ENCODE measurements around the gene LILRB5.
"Not testable (repeated sequence)": the region's sequence is repeated elsewhere in the genome, so short reads cannot be mapped to it uniquely, and the experiment has no call there.

Gene LILRB5

DNA sequence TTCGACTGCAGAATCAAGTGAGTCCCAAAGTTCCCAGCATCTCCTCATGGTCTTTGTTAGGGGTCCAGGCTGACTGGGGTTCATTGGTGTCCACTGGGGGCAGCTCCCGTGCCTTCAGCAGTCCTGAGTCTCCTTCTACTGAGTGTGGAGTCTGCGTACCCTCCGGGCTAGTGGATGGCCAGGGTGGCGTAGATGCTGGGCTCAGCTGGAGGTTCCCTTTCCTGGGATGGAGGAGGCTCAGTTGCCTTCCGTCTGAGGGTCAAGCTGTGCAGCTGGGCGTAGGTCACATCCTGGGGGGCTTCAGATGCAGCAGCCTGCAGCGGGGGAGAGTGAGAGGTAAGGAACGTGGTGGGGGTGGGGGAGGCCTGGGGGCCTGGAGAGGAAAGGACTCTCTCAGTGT, 17.4 kb upstream of the LILRB5 start:
- not testable (repeated sequence) for DNase-seq

DNA sequence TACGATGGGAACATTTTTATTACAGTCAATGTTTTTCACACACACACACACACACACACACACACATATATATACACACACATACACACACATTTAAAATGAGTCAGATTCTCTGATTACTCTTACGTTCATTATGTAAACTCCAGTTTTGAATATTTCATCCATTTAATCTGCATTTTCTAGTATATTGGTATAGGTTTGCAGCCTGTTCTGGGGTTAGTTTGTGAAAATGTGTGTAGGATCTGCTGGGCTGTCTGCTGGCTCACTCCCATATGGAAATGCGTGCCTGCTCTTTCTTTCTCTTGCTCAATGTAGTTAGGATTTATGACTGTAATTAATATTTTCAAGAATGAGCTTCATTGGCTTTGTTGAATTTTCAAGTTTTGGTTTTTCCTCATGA, 16.7 kb upstream of the LILRB5 start:
- no peak for DNase-seq

DNA sequence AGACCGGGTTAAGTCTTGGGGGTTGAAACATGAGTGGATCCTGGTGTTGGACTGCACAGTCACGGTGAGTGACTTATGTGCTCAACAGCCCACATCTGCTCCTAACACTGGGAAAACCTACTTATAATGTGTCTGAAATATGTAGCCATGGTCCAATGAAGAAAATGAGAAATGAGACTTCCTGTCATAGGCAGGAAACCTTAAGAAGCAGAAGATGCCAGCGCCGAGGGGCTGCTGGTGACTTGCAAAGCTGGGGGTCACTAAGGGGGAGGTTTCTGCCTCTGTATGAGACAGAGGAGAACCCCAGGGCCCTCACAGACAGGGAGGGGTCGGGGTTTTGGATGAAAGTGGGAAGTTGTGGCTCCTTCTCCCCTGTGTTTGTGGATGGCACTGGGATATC, 15.1 kb upstream of the LILRB5 start:
- DNase-seq, result not testable (repeated sequence)

DNA sequence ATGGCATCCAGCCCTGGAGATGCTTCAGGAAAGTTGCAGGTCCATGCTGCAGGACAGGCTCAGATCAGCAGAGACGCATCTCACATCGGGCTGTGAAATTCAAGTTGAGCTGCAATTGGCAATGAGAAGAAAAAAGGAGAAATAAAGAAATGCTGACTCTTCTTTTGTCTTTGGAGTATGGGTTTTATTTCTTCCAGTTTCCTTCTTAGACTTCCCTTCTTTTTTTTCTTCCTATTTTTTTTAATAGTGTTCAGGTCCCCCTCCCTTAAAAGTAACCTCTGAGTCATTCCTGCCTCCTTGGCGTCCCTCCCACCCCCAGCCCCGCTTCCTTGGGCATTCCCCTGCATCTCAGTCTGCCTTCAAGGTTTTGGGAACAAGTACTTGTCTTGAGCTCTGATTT, 14.5 kb upstream of the LILRB5 start:
- not testable (repeated sequence) for DNase-seq

DNA sequence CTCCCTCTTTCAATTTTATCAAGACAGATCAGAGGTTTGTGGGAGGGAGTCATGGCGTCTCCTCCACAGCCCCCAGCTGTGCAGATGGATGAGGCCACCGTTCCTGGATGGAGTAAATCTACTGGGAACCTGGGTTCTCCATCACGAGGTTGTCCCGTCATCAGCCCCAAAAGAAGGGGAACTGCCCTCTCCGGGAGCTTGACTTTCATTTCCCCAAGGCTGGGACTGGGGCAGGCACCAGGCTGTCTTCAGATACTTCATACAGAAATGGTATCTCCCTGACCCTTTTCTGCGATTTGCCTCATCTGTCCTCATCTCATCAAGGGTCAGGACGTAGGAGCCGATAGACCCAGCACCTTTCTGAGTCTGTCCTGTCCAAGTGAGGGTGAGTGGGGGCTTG, 14.0 kb upstream of the LILRB5 start:
- no peak for DNase-seq

DNA sequence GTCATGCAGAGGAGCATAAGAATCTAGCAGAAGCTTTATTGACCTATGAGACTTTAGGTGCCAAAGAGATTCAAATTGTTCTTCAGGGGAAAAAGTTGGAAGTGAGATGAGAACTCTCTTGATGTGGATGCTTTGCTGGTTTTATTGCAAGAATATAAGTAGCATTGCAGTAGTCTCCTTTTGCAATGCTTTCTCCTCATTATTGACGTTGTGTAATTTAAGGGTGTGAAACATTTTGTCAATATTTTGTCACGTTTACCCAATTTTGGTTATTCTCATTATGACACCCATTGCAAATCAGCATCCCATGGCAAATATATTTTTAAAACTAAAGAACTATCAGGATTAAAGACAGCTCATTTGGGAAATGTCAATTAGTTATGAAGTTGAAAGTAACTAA, 11.9 kb upstream of the LILRB5 start:
- DNase-seq, result no peak

DNA sequence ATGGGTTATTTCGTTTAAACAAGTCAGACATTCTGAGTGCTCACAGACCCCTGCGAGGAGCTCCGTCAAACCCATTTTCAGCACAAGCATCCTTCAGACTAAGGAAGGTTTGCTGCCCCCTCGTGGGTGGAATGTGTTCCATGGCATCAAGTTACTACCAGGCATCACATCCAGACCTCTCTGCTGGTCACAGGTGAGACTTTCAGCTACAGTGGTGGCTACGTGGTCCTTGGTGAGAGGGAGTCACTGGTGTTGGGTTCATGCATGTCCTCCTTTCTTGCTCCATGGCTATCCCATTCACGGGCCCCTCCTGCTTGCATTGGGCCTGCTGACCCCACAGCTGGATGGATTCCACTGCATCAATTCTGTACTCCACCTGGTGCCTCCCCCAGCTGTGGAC, 9.1 kb upstream of the LILRB5 start:
- DNase-seq, result peak; percentile 4

DNA sequence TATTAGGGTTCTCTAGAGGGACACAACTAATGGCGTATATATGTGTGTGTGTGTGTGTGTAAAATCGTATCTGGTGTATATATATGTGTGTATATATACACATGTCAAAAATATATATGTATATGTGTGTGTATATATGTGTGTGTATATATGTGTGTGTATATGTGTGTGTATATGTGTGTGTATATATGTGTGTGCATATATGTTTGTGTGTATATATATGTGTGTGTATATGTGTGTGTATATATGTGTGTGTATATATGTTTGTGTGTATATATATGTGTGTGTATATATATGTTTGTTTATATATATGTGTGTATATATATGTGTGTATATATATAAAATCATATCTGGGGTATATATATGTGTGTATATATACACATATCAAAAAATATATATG, 5.4 kb upstream of the LILRB5 start:
- no peak for DNase-seq

DNA sequence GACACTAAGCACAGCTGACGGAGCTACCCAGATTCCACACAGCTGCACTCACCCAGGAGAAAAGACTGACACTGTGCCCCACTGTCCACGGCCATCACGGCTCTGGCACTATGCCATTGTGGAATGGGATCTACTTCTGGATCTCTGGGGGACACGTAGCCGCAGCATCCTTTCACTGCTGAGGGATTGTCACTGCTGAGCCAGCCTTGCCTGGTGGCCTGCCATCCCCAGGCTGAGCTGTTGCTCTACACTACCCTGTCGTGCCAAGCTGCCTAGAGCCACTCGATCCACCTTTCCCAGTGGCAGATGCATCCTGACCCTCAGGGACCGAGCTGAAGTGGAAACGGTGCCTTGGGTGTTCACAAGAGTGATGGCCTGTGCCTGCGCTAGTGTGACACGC, 5.0 kb upstream of the LILRB5 start:
- DNase-seq, result no peak

DNA sequence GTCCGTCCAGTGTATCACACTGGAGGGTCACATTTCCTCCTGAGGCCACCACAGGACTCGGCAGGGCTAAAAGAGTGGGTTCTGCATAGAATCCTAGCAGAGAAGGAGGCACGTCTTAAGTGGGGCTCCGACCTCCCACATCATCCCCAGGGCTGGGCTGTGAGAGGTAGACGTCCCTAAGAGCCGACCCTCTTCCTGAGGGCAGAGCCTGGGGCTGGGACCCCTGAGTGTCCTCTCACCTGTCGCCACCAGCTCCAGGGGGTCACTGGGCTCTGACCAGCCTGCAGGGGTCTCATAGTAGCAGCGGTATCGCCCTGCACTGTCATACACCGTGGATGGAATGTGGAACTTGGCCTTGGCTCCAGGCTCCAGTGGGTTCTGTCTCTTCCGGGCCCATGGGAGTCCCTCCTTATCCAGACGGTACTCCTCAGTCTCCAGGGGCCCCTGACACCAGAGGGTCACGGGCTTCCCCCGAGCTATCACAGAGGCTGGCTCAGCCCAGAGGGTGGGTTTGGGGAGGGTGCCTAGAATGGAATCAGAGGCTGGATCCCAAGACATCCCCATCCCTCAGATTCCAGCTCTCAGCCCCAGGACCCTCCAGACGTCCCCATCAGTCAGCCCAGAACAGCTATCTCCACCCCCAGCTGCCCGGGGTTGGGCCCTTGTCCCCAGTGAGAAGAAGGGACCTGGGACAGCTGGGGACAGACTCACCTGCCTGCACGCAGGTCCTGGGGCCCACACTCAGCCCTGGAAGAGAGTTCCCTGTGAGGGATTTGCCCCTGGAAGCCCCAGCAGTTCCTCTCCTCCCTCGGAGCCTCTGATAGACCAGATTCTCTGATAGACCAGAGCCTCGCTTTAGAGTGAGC, 590 bp downstream of the LILRB5 start:
- no peak for DNase-seq

DNA sequence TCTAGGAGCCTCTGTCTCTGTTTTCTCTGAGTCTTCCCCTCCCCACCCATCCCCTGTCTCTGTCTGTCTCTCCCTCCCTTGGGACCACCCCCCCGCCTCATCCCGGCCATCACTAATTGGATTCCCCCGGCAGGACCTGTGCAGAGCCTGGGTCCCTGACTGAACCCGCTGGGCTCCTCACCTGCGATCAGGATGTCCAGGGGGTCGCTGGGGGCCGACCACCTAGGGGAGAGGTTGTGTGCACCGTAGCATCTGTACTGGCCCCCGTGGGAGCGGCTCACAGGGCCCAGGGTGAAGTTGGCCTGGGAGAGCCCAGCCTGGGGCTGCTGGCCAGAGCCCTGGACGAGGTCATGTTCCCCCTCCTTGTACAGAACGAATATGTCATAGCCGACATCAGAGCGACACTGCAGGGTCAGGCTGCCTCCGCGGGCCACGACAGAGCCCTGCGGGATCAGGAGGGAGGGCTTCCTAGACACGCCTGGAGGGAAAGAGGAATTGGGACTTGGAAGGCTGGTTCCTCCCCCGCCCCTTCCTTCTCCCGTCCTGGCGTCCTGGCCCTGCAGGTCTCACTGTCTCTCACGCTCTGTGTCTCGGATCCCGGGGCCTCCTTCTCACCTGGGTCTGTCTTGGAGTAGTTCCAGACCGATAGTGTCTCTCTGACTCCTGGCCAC, 1.8 kb downstream of the LILRB5 start:
- DNase-seq, result no peak

DNA sequence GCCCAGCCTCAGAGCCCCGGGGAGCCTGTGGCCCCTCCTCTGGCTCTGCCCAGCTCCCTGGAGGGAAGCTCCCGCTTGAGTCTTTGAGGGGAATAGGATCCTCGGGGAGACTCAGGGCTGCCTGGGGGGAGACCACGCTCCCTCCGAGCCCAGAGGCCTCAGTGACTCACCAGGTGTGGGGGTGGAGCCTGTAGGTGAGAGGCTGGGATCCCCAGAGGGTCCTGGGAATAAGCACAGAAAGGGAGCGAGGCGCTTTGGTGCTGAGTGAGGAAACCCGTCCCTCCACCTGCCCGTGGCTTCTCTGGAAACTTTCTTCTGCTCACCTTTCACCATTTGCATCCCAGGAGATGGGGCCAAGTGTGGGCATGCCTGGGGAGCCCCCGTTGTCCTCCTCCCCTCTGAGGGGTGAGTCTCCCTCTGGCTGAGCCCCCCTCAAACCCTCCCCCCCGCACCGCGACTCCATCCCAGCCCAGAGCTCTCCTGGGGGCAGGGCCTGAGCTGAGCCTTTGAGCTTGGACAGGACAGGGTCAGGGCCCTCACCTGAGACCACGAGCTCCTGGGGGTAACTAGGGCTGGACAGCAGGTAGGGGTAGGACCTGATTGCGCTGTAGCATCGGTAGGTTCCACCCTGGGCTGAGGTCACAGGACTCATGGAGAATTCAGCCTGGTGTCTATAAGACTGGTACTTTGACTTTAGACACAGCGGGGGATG, 2.7 kb downstream of the LILRB5 start:
- DNase-seq, result no peak

DNA sequence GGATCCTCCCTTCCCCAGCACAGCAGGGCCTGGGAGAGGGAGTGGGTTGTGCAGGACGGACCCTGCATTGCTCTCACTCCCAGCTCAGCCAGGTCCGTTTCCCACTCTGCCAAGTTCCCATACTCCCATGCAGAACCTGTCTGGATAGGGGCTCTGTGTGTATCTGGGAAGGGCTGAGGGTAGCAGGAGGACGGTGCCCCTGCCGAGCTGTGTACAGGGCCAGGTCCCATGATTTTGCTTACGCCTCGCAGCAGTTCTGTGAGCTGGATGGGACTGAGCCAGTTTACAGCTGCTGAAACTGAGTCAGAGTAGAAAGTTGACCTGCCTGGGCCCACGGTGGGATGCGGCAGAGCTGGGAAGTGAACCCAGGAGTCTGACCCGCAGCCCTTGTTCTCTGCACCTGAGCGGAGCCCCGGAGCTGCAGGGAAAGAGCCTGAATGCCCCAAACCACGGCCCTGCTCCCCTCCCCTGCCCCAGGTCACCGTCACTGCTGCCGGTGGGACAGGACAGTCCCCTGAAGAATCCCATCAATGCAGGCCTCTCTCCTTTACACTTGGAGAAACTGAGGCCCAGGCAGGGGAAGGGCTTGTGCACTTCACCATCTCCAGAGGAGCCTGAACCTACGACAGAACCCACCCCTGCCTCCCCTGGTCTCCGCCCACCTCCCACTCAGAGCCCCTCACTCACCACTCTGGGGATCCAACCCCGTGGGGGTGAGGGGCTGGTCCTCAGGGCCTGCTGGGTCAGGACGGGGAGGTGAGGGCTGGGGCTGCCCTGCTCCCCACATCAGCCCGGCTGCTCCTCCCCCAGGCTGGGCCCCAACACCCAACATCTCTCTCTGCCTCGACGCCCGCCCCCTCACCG, 3.5 kb downstream of the LILRB5 start:
- no peak for DNase-seq

DNA sequence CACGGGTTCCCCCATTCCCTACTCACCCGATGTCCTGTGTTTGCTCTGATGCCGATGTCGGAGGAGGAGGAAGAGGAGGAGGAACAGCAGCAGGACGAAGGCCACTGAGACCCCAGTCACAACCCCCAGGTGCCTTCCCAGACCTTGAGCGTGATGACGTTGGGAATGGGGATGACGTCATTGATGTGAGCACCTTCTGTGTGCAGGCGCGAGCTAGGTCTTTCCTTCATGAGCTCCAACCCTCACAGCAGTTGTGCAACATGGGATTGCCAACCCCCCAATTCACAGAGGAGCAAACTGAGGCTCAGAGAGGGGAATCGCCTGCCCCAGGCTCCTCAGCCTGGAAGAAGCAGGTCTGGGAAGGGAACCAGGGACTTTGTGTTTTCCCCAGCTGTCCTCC, 4.2 kb downstream of the LILRB5 start:
- DNase-seq, result no peak

DNA sequence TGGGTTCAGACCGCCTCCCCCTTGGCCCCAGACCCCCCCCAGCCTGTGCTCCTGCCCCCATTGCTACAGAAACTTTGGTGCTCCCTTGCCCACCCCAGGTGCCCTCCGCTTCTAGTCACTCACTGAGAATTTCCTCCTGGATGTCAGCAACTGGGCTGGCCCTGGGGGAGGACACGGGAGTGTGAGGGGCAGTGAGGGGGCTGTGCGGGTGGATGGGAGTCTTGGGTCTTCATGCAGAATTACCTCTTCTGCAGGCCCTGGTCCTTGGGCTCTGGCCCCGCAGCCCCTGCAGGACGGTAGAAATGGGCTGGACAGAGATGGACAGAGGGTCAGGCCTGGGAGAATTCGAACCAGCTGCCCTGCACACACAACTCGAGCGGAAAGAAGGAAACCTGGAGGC, 4.8 kb downstream of the LILRB5 start:
- DNase-seq, result no peak

DNA sequence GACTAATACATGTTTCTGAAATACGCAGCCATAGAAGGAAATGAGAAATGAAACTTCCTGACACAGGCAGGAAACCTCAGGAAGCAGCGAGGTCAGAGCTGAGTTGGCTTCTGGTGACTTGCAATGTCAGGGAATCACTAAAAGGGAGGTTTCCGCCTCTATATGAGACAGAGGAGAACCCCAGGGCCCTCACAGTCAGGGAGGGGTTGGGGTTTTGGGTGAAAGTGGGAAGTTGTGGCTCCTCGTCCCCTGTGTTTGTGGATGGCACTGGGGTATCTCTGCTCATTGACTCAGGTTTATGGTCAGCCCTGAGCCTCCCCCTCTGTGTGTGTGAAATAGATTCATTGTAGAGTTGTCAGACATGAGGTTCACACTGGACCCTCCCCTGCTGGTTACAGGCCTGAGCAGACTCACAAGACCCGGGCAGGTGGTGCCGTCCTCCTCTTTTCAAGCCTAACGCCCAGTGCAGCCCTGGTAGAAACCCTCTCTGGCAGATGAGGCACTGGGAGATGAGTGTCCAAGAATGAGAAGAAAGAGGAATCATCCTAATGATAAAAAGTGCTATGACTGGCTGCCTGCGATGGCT, 9.0 kb downstream of the LILRB5 start:
- no peak for DNase-seq

DNA sequence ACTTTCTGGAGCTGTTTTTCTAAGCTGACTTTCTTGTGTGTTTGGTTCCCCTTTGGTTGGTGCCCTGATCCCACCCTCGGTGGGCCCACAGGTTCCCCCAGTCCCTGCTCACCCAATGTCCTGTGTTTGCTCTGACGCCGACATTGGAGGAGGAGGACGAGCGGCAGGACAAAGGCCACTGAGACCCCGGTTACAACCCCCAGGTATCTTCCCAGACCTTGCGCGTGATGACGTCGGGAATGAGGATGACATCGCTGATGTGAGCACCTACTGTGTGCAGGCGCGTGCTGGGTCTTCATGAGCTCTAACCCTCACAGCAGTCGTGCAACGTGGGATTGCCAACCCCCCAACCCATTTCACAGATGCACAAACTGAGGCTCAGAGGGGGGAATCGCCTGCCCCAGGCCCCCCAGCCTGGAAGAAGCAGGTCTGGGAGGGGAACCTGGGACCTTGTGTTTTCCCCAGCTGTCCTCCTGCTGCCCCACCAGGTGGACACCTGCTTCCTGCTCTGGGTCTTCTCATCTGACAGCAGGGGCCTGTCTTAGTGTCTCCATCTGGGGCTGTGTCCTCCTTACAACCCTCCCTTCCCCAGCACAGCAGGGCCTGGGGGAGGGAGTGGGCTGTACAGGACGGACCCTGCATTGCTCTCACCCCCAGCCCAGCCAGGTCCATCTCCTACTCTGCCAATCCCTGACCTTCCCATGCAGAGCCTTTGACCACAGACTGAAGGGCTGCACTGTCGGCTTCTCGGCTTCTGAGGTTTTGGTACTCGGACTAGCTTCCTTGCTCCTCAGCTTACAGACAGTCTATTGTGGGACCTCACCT, 9.8 kb downstream of the LILRB5 start:
- no peak for DNase-seq

DNA sequence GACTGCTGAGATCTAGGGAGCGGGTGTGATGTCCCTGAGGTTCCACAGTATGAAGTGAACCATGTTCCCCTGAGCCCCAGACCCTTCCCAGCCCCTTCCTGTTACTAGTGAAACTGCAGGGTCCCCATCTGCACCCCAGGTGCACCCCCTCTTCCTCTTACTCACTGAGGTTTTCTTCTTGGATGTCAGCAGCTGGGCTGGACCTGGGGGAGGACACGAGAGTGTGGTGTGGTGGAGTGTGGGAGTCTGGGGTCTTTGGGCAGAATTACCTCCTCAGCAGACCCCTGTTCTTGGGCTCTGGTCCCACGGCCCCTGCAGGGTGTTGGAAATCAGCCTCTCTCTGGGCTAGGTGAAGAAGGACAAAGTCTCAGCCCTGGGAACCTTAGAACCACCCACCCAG, 11.1 kb downstream of the LILRB5 start:
- DNase-seq, result no peak

DNA sequence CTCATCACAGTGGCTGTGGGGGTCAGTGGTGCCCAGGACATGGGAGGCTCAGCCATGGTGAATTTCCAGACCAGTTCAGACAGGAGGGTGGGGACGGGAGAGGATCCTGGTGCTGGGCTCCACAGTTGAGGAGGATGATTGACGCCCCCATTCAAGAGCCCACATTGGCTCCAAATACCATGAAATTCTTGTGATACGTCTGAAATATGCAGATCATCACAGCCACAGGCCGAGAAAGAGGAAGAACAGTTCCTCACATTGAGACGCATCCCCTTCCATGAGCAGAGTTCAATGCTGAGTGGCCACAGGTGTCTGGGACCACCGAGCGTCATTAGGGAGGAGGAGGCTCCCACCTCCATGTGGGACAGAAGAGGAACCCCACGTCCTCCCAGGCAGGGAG, 13.3 kb downstream of the LILRB5 start:
- DNase-seq, result not testable (repeated sequence)

DNA sequence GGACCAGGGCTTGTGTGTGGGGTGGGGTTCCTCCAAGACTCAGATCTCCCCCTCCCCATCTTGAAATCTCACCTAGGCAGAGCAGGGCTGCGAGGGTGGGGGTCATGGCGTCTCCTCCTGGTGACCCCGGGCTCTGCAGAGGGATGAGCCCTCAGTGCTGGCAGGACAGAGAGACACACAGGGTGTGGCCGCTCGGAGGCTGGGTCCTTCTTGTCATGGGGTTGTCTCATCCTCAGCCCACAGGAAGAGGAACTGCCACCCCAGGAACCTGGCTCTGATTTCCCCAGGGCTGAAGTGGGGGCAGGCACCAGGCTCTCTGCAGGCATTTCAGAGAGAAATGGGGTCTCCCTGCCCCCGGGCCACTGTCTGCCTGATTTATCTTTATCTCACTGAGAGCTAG, 14.4 kb downstream of the LILRB5 start, which contains the start of gene LILRA6:
TSS of gene LILRA6 (minus strand) at position 145 of the 400 bp plus-strand sequence.
- not testable (repeated sequence) for DNase-seq

DNA sequence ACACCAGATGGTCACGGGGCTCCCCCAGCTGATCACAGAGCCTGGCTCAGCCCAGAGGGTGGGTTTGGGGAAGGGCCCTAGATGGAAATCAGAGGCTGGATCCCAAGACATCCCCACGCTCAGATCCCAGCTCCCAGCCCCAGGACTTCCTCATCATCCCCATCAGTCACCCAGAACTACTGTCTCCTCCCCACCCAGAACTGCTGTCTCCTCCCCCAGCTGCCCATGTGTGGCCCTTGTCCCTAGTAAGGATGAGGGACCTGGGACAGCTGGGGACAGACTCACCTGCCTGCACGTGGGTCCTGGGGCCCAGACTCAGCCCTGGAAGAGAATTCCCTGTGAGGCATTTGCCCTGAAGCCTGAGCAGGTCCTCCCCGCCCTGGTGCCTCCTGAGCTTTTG, 14.8 kb downstream of the LILRB5 start:
- DNase-seq, result not testable (repeated sequence)

All from NCI-H446 treated with DMSO at 0.1 percent for 48 hours (cell line).